H1 (cell line): ENCODE data around the gene MICA. TPM values are rescaled to one million over a fixed set of nuclear protein-coding genes. Genes with fewer than 3 reads are reported as not detected.

Experiments used
- CTCF ChIA-PET: fragments of 300-600 bp; sonication (Branson Sonifier 250); formaldehyde crosslinking; loops from one replicate; lab custom pipeline; 2021; ENCODE audit not compliant: partially characterized antibody; lab: Charles Lee
- POLR2A ChIA-PET: fragments of 300-600 bp; sonication (Branson Sonifier 250); formaldehyde crosslinking; loops from one replicate; lab custom pipeline; 2021; ENCODE audit warnings: inconsistent platforms; ENCODE audit not compliant: partially characterized antibody; lab: Charles Lee
- DNase-seq, 2 experiments: peaks; one replicate each; pipeline versions ENCODE4 v3.0.0 to v3.0.0-alpha.2; 2010 to 2022; ENCODE audit warnings: low spot score in 2 of 2, low read depth in 1 of 2, mixed read lengths in 1 of 2
- FAIRE-seq: peaks from 2 replicates; lab custom pipeline; 2011; peaks lifted over from hg19 to GRCh38; lab: Jason Lieb, UNC
- H2AFZ ChIP-seq: 2 replicates; pipeline ENCODE4 v1.8.1; 2012; ENCODE audit warnings: low read length, inconsistent platforms
- H2AK5ac ChIP-seq: 2 replicates; pipeline ENCODE4 v1.6.1; 2013; ENCODE audit warnings: low read depth, low read length
- H2BK120ac ChIP-seq: replicated peaks from 2 replicates; pipeline ENCODE3; 2013; ENCODE audit warnings: low read depth, low read length, inconsistent platforms
- H2BK12ac ChIP-seq: 2 replicates; pipeline ENCODE4 v1.6.1; 2013; ENCODE audit warnings: low read depth, low read length
- H2BK15ac ChIP-seq: 2 replicates; pipeline ENCODE4 v1.6.1; 2013; ENCODE audit warnings: low read length
- H2BK20ac ChIP-seq: 2 replicates; pipeline ENCODE4 v1.6.1; 2013; ENCODE audit warnings: low read length
- H2BK5ac ChIP-seq: 2 replicates; pipeline ENCODE4 v1.6.1; 2013; ENCODE audit warnings: low read depth, low read length
- H3K14ac ChIP-seq: 2 replicates; pipeline ENCODE4 v1.6.1; 2013; ENCODE audit warnings: inconsistent platforms; ENCODE audit not compliant: insufficient read length
- H3K18ac ChIP-seq: 2 replicates; pipeline ENCODE4 v1.6.1; 2013; ENCODE audit warnings: low read length; ENCODE audit errors: extremely low read depth
- H3K23ac ChIP-seq: 2 replicates; pipeline ENCODE4 v1.6.1; 2013; ENCODE audit warnings: inconsistent platforms; ENCODE audit not compliant: insufficient read length
- H3K23me2 ChIP-seq: 2 replicates; pipeline ENCODE4 v1.6.1; 2013; ENCODE audit warnings: low read depth, low read length
- H3K27ac ChIP-seq: 2 replicates; pipeline ENCODE4 v1.6.1; 2011; ENCODE audit warnings: low read depth, low read length, inconsistent platforms
- H3K27me3 ChIP-seq, 4 experiments: replicated peaks in 1 of 4; 1 replicate in 1 of 4; 2 replicates in 3 of 4; pipeline versions ENCODE4 v1.6.1 to v1.8.1; 2011 to 2013; ENCODE audit warnings: low read length in 3 of 4, mild to moderate bottlenecking in 3 of 4, inconsistent platforms in 2 of 4, mixed read lengths in 2 of 4, moderate library complexity in 1 of 4; ENCODE audit not compliant: control insufficient read depth in 3 of 4, insufficient read depth in 3 of 4; ENCODE audit errors: extremely low read depth in 1 of 4
- H3K36me3 ChIP-seq, 4 experiments: 2 replicates each; pipeline versions ENCODE4 v1.6.1 to v1.8.1; 2011 to 2013; ENCODE audit warnings: mild to moderate bottlenecking in 4 of 4, low read length in 3 of 4, moderate library complexity in 2 of 4, control low read depth in 1 of 4, inconsistent platforms in 1 of 4; ENCODE audit not compliant: insufficient read depth in 4 of 4, control insufficient read depth in 2 of 4
- H3K4ac ChIP-seq: replicated peaks from 2 replicates; pipeline ENCODE3; 2013; ENCODE audit warnings: low read length, low read depth, mixed read lengths, inconsistent platforms; ENCODE audit not compliant: insufficient read length
- H3K4me1 ChIP-seq, 4 experiments: replicated peaks in 1 of 4; 1 replicate in 1 of 4; 2 replicates in 3 of 4; pipeline versions ENCODE4 v1.6.1 to v1.8.1; 2011 to 2013; ENCODE audit warnings: low read length in 3 of 4, inconsistent platforms in 2 of 4, mixed read lengths in 1 of 4; ENCODE audit not compliant: insufficient read depth in 4 of 4, control insufficient read depth in 3 of 4
- H3K4me2 ChIP-seq, 2 experiments: 2 replicates each; pipeline versions ENCODE4 v1.6.1 to v1.8.1; 2011 to 2013; ENCODE audit warnings: low read depth in 2 of 2, low read length in 2 of 2, control low read depth in 1 of 2, inconsistent platforms in 1 of 2, mild to moderate bottlenecking in 1 of 2; ENCODE audit not compliant: insufficient read depth in 1 of 2
- H3K4me3 ChIP-seq, 4 experiments: fragments of 200-600, 300-600 bp in 1 of 4; sonication (generic), shearing (Covaris generic), sonication (Bioruptor Twin) in 1 of 4; 2 replicates each; pipeline versions ENCODE4 v1.5.1 to v1.8.1; 2011 to 2016; ENCODE audit warnings: low read length in 4 of 4, low read depth in 3 of 4, control low read depth in 2 of 4, inconsistent platforms in 2 of 4, mild to moderate bottlenecking in 2 of 4, mixed read lengths in 1 of 4, moderate library complexity in 1 of 4; ENCODE audit not compliant: insufficient read depth in 2 of 4; ENCODE audit errors: extremely low read depth in 1 of 4
- H3K56ac ChIP-seq: replicated peaks from 2 replicates; pipeline ENCODE3; 2013; ENCODE audit warnings: low read depth, mild to moderate bottlenecking, mixed read lengths, low read length, inconsistent platforms; ENCODE audit not compliant: insufficient read length
- H3K79me1 ChIP-seq: 2 replicates; pipeline ENCODE4 v1.6.1; 2013; ENCODE audit warnings: low read depth, low read length, control low read depth
- H3K79me2 ChIP-seq, 2 experiments: 2 replicates each; pipeline versions ENCODE4 v1.6.1 to v1.8.1; 2012 to 2013; ENCODE audit warnings: low read length in 2 of 2, mild to moderate bottlenecking in 2 of 2, inconsistent platforms in 1 of 2; ENCODE audit not compliant: insufficient read depth in 2 of 2, control insufficient read depth in 1 of 2
- H3K9ac ChIP-seq, 4 experiments: replicated peaks in 1 of 4; 1 replicate in 1 of 4; 2 replicates in 3 of 4; pipeline versions ENCODE4 v1.6.1 to v1.8.1; 2011 to 2013; ENCODE audit warnings: low read depth in 3 of 4, low read length in 3 of 4, control low read depth in 2 of 4, mild to moderate bottlenecking in 2 of 4, moderate library complexity in 2 of 4, inconsistent platforms in 1 of 4; ENCODE audit errors: extremely low read depth in 1 of 4
- H3K9me3 ChIP-seq, 2 experiments: 2 replicates each; pipeline versions ENCODE4 v1.6.1 to v1.8.1; 2012 to 2013; ENCODE audit warnings: mild to moderate bottlenecking in 2 of 2, moderate library complexity in 2 of 2, control low read depth in 1 of 2, inconsistent platforms in 1 of 2, low read depth in 1 of 2, low read length in 1 of 2, mixed read lengths in 1 of 2; ENCODE audit not compliant: insufficient read depth in 2 of 2
- H4K20me1 ChIP-seq, 2 experiments: replicated peaks in 1 of 2; 2 replicates each; pipeline versions ENCODE3 to v1.8.1; 2011 to 2013; ENCODE audit warnings: inconsistent platforms in 2 of 2, low read length in 2 of 2, mild to moderate bottlenecking in 1 of 2; ENCODE audit not compliant: insufficient read depth in 2 of 2, control insufficient read depth in 1 of 2
- H4K5ac ChIP-seq: 2 replicates; pipeline ENCODE4 v1.6.1; 2013; ENCODE audit warnings: low read length, low read depth, mixed read lengths, inconsistent platforms; ENCODE audit not compliant: insufficient read length
- H4K8ac ChIP-seq: 2 replicates; pipeline ENCODE4 v1.8.0; 2013; ENCODE audit warnings: mild to moderate bottlenecking, moderate library complexity, low read length, inconsistent platforms; ENCODE audit not compliant: insufficient read depth; ENCODE audit errors: extremely low read depth
- H4K91ac ChIP-seq: replicated peaks from 2 replicates; pipeline ENCODE3; 2013; ENCODE audit warnings: low read length, mixed read lengths, inconsistent platforms; ENCODE audit not compliant: insufficient read length
- CTBP2 ChIP-seq: IDR thresholded peaks from 2 replicates; pipeline ENCODE4 v1.7.0; 2011; ENCODE audit warnings: borderline replicate concordance, mild to moderate bottlenecking, moderate library complexity, mixed read lengths, low read length; ENCODE audit not compliant: insufficient read depth, insufficient read length
- CTCF ChIP-seq, 3 experiments: IDR thresholded peaks; 1 replicate in 2 of 3; 2 replicates in 1 of 3; pipeline versions ENCODE4 v1.5.1 to v1.6.1; 2011; ENCODE audit warnings: low read length in 3 of 3, mild to moderate bottlenecking in 3 of 3, inconsistent platforms in 2 of 3, low read depth in 1 of 3, moderate library complexity in 1 of 3; ENCODE audit not compliant: insufficient read depth in 1 of 3; ENCODE audit errors: control extremely low read depth in 1 of 3
- JUND ChIP-seq: IDR thresholded peaks from 2 replicates; pipeline ENCODE4 v1.6.1; 2011; ENCODE audit warnings: mild to moderate bottlenecking, improper control_type of control experiment, low read length
- KDM4A ChIP-seq: IDR thresholded peaks from one replicate; pipeline ENCODE4 v1.7.1; 2012; ENCODE audit warnings: low read depth, mild to moderate bottlenecking, moderate library complexity, low read length, inconsistent platforms; ENCODE audit not compliant: severe bottlenecking
- PHF8 ChIP-seq: fragments of 200-600 bp; sonication (generic); conservative IDR thresholded peaks from 2 replicates; pipeline ENCODE4 v1.7.1; 2012; ENCODE audit warnings: low read depth, mild to moderate bottlenecking, inconsistent platforms, low read length, moderate library complexity
- RXRA ChIP-seq: IDR thresholded peaks from 2 replicates; pipeline ENCODE4 v1.6.1; 2011; ENCODE audit warnings: low read depth, mild to moderate bottlenecking, low read length, moderate library complexity; ENCODE audit not compliant: insufficient read depth
- SP2 ChIP-seq: IDR thresholded peaks from 2 replicates; pipeline ENCODE4 v1.6.1; 2012; ENCODE audit warnings: mild to moderate bottlenecking, low read length, inconsistent platforms
- SP4 ChIP-seq: IDR thresholded peaks from 2 replicates; pipeline ENCODE4 v1.6.1; 2012; ENCODE audit warnings: low read length, inconsistent platforms
- TAF1 ChIP-seq: IDR thresholded peaks from 2 replicates; pipeline ENCODE4 v1.6.1; 2011; ENCODE audit warnings: mild to moderate bottlenecking, low read depth, low read length
- WGBS, 2 experiments: shearing (Covaris generic) in 1 of 2; methylation state at CpG; one replicate each; pipeline versions ENCODE4 v1.1.6 to v1.1.7; 2013 to 2015; ENCODE audit warnings: low lambda C conversion rate in 2 of 2, mixed read lengths in 2 of 2, inconsistent platforms in 1 of 2, low coverage in 1 of 2, missing lambda C conversion rate in 1 of 2; ENCODE audit not compliant: insufficient replicate concordance in 2 of 2, insufficient coverage in 1 of 2, insufficient read length in 1 of 2; ENCODE audit errors: extremely low coverage in 1 of 2, missing lambda C conversion rate in 1 of 2; 5-methylcytosine and 5-hydroxymethylcytosine counted together
- polyA plus RNA-seq, 7 experiments: library from polyadenylated mRNA; depleted of rRNA in 3 of 7; stranded (reverse) in 5 of 7; unstranded in 2 of 7; fragments of >200 nt in 5 of 7; fragments of 200-250 nt in 2 of 7; gene quantifications; 1 replicate in 5 of 7; 2 replicates in 1 of 7; 4 replicates in 1 of 7; pipeline versions ENCODE4 v1.2.1 to v1.2.3, GENCODE V29; 2011 to 2013; ENCODE audit warnings: missing spikeins in 2 of 7, mixed read lengths in 2 of 7
- total RNA-seq: library from RNA; stranded (reverse); fragmentation: NEBNext Ultra II Directional; extraction: Animal tissue kit (Norgen Biotek cat#: 25700); gene quantifications from 2 replicates; pipeline ENCODE4 v1.2.1, GENCODE V29; 2021

The MICA gene
- total and polyA plus RNA-seq, 2 of the 8 experiments (the other 6 are each of a cell fraction or from before 2014, with no cell fraction given) = 12.5 to 16.3 TPM

GRCh38 chr6:31394381-31394780 is 9.0 kb upstream of the MICA start:
- Histone ChIP-seq H4K5ac (no peak overlapping the region), H3K36me3 (no peaks in the 10 kb centered on the region), H3K4ac (no peak overlapping the region), H3K18ac (no peak overlapping the region), H3K79me1 (no peaks in the 10 kb centered on the region), H2AK5ac (no peak overlapping the region), H2BK20ac (no peak overlapping the region), H3K4me3 (no peak overlapping the region), H2BK15ac (no peak overlapping the region), H3K79me2 (no peaks in the 10 kb centered on the region), H3K4me1 (no peaks in the 10 kb centered on the region; a peak in 1 of 7 replicates), H3K27me3 (no peaks in the 10 kb centered on the region; a peak in 1 of 7 replicates), H3K9me3 (0 out of 4 replicates have a peak, but pooled peaks cover 0 to 4% of the 10 kb centered on the region in 2 experiments), H3K4me2 (no peak overlapping the region), H4K91ac (no peak overlapping the region), H2BK12ac (no peak overlapping the region), H3K14ac (no peak overlapping the region), H3K23me2 (no peaks in the 10 kb centered on the region), H2BK120ac (no peak overlapping the region), H4K8ac (no peak overlapping the region), H2BK5ac (no peak overlapping the region), H3K23ac (no peak overlapping the region), H3K9ac (no peak overlapping the region), H3K56ac (no peak overlapping the region), H3K27ac (no peak overlapping the region), H4K20me1 (peaks cover 0 to 1% of the 10 kb centered on the region in 2 experiments), H2AFZ (no peak overlapping the region)
- TF ChIP-seq JUND (no peak), SP2 (no peak), CTCF (IDR thresholded peaks at IDR 0.05; ENCODE audit: control extremely low read depth in 1 of 3, insufficient read depth in 1 of 3, low read depth in 1 of 3, low read length in 3 of 3) (no peak), SP4 (no peak), CTBP2 (no peak), RXRA (no peak), KDM4A (no peak), TAF1 (no peak), PHF8 (no peak)
- no peak for FAIRE-seq
- ChIA-PET POLR2A (interaction anchor here (0.8 kb wide), 1 partner anchor 48 kb away, joined by 3 read pairs; no protein-coding TSS in a partner anchor), CTCF (interaction anchor here (0.7 to 1.6 kb wide), 6 partner anchors 9 to 80 kb away, joined by 3 to 6 read pairs (median 4); partner anchors contain the start of gene MICA)
- WGBS, 2 experiments = 61% methylated on average over 4 of the region's 4 CpGs; no CpG with 5 or more reads in 1 of the 2 experiments
- DNase-seq = no peak
